Suppressor macrophage treated with lipopolysaccharide for 1 hour (primary cell): ENCODE data around the gene TMEM9B.
"Not testable (repeated sequence)": the region's sequence is repeated elsewhere in the genome, so short reads cannot be mapped to it uniquely, and the experiment has no call there.

Source experiments
- DNase-seq, 3 donors: peaks; one replicate each; pipeline ENCODE4 v3.0.0-alpha.2; 2020 to 2022

Gene TMEM9B

GRCh38 chr11:8971924-8972316, 7.7 kb upstream of the TMEM9B start:
- no peak for DNase-seq

DNA sequence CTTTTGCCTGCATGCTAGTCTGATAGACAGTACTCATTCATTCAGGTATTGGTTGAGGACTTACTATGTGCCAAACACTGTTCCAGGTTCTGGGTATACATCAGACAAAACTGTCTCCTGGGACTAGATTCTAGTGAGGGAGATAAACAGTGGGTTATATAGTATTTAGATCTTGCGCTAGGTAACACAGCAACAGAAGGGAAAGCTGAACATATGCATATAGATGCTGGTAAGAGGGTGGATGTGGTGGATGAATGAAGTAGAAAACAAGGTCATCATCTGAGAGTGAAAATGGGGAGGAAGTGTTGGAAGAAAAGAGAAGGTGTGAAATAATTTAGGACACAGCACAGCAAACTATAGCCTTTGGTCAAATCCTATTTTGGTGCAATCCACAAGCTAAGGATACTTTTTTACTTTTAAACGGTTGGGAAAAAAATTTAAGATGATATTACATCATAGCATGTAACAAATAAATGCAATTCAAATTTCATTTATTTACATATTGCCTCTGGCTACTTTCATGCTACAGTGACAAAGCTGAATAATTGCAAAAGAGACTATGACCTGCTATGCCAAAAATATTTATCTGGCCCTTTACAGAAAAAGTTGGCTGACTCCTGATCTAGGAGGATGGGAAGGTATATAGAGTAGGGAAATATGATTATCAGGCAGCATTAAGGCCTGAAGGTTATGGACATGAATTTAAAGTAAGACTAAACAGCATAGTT, 7.1 kb upstream of the TMEM9B start:
- DNase-seq = no peak

DNA sequence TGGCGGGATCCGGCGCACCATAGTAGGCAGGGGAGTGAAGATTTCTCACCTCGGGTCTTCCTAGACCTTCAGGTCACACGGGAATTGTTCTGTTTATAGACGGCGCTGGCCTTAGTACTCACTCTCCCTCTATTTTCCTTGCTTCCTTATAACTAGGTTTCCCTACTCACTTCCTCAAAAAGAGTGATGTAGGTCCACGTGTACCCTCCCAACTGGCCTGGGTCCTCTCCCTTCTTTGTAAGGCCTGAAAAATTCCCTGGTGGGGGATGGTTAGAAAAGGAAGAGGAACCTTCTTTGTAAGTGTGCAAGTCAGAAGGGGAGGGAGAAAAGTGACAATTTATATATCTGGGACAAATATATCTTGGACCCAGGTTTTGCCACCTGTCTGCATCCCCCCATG, 2.9 kb upstream of the TMEM9B start:
- DNase-seq = peak; percentile 81 to 87 (median 86)

GRCh38 chr11:8963569-8964323, 496 bp downstream of the TMEM9B start:
- peak in 1 of 3 donors; percentile 20 for DNase-seq

DNA sequence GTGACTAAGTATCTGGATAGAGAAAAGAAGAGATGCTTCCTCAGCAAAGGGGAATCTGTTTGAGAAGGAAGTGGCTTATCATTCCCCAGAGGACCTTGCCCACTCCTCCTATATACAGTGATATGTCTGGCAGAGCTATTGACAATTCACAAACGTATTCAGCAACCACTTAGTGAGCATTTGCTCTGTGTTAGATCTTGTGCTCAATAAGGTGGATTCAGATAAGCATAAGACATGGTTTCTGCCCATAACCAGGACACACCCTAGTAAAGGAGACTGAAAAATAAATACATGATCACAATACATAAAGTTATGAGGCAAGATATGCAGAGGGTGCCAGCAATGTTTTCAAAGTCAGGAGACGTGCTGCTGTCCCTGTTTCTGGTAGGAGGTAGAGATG, 1.4 kb downstream of the TMEM9B start:
- DNase-seq = no peak

- peak; percentile 46 to 57 (median 56) for DNase-seq
These were observed 2.8 kb downstream of the TMEM9B start for GRCh38 chr11:8961401-8961800.

GRCh38 chr11:8959546-8960166, 4.6 kb downstream of the TMEM9B start:
- DNase-seq = peak; percentile 84 to 87 (median 84)

- DNase-seq = no peak
These were observed 7.4 kb downstream of the TMEM9B start for GRCh38 chr11:8956860-8957259.

- DNase-seq = peak in 1 of 3 donors; percentile 25
These were observed 15.4 kb downstream of the TMEM9B start for GRCh38 chr11:8948886-8949285.

DNA sequence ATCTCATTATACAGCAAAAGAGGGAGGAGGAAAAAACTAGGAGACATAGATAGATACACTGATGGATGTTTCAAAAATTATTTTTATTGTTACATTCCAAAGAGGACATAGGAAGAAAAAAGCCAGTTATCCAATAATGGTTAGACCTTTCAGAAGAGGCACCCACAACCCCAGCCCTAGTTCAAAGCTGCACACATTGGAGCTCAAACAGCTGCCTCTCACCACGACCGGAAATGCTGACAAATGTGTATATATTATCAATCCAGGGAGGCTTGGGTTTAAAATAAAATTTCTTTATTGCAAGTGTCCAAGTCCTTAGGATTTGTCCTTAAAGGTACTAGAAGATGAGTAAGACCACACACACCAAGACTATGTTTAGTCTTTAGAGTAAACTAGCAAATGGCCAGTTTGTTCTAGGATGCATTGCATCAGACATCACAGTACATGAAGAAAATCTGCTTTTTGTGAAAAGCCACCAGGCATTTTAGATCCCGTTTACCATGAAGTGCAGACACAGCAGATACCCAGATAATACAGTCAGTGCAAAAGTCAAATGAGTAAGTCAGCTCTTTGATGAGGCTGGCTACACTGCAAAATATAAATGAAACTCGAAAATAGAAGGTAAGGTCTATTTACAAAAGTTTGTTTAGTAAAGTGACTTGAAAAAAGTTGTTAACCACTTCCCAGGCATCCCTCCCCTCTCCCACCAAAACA, 16.9 kb downstream of the TMEM9B start:
- no peak for DNase-seq

DNA sequence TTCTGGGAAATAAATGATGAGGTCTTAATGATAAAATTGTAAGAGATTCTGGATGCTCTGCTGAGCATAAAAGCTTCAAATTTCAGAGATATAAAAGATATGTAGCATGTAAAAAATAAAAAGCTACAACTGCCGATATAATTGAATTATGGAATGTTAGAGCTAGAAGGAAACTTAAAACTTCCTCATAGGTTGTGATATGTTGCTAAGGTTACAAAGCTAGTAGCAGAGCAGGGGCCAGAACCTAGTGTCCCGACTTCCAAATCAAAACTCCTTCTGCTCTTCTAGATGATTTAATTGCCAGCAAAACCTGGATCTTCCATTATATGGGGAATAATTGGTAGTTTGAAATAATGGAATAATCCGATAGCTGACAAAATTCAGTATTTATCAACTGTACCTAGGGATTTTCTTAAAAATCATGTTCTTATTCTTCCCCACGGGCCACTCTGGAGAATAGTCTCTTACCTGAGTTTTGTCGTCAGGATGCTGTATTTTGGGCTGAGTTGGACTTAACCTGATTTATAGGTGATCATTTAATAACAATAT, 21.6 kb downstream of the TMEM9B start, which contains the start of gene ASCL3:
Gene ASCL3 (minus strand): TSS at position 499 of the 549 bp plus-strand sequence. CDS start 4,855 bp downstream, outside the sequence.
- no peak for DNase-seq

DNA sequence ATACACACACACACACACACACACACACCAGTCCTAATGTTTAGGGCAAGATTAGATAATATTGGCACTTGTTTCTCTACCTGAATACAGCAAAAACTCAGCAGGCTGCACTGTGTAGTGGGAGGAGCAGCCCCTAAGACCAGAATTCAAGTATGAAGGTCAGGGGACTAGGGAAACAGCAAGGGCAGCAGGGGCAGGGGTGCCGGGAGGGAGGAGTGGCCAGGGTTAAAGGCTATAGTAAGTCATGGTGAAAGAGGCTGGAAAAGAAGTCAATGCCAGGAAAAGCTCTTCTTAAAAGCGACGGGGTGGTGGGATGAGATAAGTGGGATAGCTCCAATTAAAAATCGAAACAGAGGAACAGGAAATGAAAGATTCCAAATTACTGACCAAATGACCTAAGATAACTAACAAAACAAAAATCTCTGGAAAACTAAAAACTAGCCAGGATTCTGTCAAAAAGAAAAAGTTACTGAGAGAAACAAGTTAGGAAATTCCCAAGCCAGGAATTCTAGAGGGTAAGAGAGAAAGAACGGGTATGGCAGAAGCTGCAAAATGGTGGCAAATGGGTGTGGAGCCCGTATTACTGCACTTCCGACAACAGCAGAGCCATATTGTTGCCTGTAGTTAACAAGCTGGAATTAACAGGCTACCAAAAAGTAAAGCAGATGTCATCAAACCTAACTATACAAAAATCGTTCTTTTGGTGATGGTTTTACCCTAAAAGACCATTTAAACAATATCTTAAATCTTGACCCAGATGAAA, 22.7 kb downstream of the TMEM9B start:
- no peak for DNase-seq

DNA sequence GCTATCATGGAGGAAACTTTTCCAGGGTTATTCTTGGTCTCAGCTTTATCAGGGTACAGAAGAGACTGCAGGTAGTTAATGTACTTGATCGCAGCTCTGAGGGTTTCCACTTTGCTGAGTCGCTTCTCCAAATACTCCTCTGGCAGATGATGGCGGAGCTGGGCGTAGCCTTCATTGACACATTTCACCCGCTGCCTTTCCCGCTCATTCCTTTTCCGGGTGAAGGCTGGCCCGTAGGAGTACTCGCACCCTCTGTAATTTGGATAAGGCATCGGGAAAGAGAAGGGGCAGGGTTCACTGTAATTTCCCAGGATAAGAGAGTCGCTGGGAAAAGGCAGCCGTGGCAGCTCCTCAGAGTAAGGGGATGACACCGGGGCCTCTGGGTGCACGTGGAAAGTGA, 26.6 kb downstream of the TMEM9B start:
- no peak for DNase-seq

DNA sequence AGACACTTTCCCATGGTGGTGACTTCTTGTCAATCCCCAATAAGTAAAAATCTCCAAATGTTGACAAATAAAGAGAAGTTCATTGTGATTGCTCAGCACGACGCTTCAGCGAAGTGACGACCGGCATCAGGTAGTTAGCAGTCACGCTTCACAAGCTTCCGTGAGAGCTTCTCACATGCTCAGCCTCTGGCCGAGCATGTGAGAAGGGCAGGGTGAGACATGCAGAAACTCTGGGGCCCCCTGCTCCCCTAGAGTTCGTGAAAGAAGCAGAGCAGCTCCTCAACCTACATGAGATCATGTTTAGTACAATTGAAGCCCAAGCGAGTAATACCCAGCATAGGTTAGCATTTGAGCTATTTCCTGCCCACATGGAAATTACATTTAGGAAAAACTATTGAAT, 27.1 kb downstream of the TMEM9B start:
- no peak for DNase-seq

DNA sequence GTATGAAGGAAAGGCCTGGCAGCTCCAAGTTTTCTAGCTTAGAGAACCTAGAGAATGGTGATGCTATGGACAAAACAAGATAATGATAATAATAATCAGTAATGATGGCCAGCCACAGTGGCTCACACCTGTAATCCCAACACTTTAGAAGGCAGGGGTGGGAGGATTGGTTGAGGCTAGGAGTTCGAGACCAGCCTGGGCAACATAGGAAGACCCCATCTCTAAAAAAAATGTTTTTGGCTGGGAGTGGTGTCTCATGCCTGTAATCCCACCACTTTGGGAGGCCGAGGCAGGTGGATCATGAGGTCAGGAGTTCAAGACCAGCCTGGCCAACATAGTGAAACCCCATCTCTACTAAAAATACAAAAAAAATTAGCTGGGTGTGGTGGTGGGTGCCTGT, 28.5 kb downstream of the TMEM9B start:
- not testable (repeated sequence) for DNase-seq

GRCh38 chr11:8934742-8935488, 29.3 kb downstream of the TMEM9B start:
- no peak for DNase-seq

GRCh38 chr11:8933931-8934330, 30.3 kb downstream of the TMEM9B start:
- no peak for DNase-seq

GRCh38 chr11:8932564-8933180, 31.6 kb downstream of the TMEM9B start, which contains the start of gene C11orf16:
C11orf16 (minus strand) TSS chr11:8932947; CDS start chr11:8932308, 639 bp downstream.
- no peak for DNase-seq

- DNase-seq = peak in 1 of 3 donors; percentile 18
These were observed 33.6 kb downstream of the TMEM9B start for GRCh38 chr11:8930456-8931175.
